ENCODE data around the gene NDRG4. TPM values are rescaled to one million over a fixed set of nuclear protein-coding genes. Genes with fewer than 3 reads are reported as not detected.

Gene NDRG4
- total RNA-seq, 1 experiment from 2014 or later: 4.8 TPM

DNA sequence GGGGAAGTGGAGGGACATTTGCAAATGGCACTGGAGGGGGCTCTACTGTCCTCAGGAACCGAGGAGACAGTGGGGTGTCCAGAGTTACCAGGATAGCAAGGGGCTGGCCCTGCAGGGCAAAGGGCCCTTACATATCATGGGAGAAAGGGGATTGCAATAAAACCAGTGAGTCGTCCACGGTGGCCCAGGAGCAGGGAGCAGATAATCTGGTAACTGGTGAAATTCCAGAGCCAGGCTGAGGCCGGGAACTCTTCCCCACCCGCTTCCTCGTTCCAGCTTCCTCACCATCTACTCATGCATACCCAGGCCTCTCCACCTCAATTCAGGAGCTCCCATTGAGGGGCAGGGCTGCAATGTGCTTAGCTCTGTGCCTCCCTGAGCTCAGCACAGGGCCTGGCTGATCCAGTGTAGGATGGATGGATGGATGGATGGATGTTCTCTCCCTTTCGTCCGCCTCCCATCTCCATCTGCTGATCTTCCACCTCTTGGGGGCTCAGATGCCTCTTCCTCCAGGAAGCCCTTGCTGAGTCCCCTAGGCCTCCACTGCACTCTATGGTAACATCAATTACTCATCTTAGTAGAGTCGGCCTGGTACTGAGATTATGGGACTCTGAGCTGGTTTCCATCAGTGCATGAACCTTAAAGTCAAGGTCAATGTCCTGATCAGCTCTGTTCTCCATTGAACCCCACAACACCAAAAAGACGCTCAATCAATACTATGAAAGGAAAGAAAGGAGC lies 41.2 kb upstream of the NDRG4 start:
- Histone ChIP-seq H3K9me3 (ENCODE audit: insufficient read depth, low read depth) (no peaks in the 10 kb centered on the region), H3K36me3 (ENCODE audit: low read depth) (no peaks in the 10 kb centered on the region), H3K9me2 (ENCODE audit: insufficient read depth) (no peaks in the 10 kb centered on the region), H3K4me1 (replicated peaks; ENCODE audit: insufficient read depth) (peaks cover 53% of the 10 kb centered on the region), H2AFZ (no peak overlapping the region), H3F3A (ENCODE audit: insufficient read depth, low read depth) (peaks cover 32% of the 10 kb centered on the region), H4K20me1 (ENCODE audit: insufficient read depth) (no peaks in the 10 kb centered on the region), H3K79me2 (ENCODE audit: low read depth) (no peaks in the 10 kb centered on the region), H3K4me3 (no peak overlapping the region), H3K4me2 (peak overlapping the region; percentile 38), H3K27me3 (ENCODE audit: insufficient read depth, low read depth) (no peaks in the 10 kb centered on the region), H3K27ac (peak overlapping the region; percentile 51)
- POLR2A ChIA-PET (ENCODE audit: unreplicated experiment): no interaction called here
- no peak for DNase-seq
- intact Hi-C loops (cut with micrococcal nuclease; ENCODE audit: unreplicated experiment): loop anchor here (5.0 kb wide), 1 partner anchor 36 kb away; no protein-coding TSS in a partner anchor
- CTCF ChIA-PET: interaction anchor here (0.7 kb wide), 1 partner anchor 437 kb away, joined by 3 read pairs; no protein-coding TSS in a partner anchor
- TF ChIP-seq, protein P1, sequence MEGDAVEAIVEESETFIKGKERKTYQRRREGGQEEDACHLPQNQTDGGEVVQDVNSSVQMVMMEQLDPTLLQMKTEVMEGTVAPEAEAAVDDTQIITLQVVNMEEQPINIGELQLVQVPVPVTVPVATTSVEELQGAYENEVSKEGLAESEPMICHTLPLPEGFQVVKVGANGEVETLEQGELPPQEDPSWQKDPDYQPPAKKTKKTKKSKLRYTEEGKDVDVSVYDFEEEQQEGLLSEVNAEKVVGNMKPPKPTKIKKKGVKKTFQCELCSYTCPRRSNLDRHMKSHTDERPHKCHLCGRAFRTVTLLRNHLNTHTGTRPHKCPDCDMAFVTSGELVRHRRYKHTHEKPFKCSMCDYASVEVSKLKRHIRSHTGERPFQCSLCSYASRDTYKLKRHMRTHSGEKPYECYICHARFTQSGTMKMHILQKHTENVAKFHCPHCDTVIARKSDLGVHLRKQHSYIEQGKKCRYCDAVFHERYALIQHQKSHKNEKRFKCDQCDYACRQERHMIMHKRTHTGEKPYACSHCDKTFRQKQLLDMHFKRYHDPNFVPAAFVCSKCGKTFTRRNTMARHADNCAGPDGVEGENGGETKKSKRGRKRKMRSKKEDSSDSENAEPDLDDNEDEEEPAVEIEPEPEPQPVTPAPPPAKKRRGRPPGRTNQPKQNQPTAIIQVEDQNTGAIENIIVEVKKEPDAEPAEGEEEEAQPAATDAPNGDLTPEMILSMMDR (conservative IDR thresholded peaks at IDR 0.05): no peak
- no peak for TF ChIP-seq EZH2 (IDR thresholded peaks at IDR 0.05; ENCODE audit: low read depth)
- no TSS peak for BruUV-seq (replicated peaks)

DNA sequence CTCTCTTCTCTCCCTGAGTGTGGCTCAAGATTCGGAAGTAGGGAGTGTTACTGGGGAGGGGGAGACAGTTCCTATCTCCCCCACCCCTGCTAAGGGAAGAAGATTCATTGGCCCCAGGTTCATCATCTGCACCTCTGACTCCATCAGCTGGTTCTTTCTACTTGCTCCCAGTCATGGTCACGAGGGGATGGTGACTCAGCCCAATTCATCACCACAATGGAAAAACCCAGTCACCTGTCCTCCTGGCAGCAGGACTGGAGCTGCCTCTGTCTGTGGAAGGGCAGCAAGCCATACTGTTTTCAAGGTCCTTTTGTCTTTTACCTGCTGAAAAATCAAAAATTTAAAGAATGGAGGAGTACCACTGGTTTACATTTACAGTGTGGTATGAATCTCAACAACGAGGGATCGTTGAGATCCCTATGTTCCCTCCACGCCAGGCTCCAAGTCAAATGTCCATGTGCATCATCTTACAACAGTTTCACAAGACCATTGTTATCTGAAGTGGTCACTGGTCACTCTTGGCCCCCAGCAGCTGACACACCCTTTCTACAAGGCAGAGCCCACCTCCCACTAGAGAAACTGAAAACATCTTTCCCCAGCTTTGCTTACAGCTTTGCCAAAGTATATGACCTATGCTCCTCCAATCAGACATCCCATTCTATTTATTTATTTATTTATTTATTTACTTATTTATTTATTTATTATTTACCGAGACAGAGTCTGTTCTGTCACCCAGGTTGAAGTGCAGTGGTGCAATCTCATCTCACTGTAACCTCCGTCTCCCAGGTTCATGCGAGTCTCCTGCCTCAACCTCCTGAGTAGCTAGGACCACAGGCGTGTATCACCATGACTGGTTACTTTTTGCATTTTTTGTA lies 40.4 kb upstream of the NDRG4 start:
- DNase-seq: peak; percentile 46 to 71
- CTCF ChIA-PET: no interaction called here
- no peaks in the 10 kb centered on the region for H3K79me2 ChIP-seq (ENCODE audit: low read depth)

DNA sequence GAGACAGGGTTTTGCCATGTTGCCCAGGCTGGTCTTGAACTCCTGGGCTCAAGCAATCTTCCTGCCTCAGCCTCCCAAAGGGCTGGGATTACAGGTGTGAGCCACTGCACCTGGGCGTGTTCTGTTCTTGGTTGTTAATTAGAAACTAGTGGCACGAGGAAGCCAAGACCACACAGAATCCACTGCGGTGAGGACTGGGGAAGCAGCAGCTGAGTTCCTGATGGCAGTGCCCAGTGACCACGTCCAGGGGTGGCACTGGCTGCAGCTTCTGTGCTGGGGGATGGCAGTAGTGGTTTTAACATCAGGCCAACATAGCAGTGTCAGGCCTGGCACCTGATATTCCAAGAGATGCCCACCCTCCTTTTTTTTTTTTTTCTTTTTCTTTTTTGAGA lies 39.7 kb upstream of the NDRG4 start:
- BruUV-seq (replicated peaks): no TSS peak
- Histone ChIP-seq H3K79me2 (ENCODE audit: low read depth) (no peaks in the 10 kb centered on the region), H3K4me2 (no peak overlapping the region), H3K36me3 (ENCODE audit: low read depth) (no peaks in the 10 kb centered on the region), H3F3A (ENCODE audit: insufficient read depth, low read depth) (peaks cover 32% of the 10 kb centered on the region), H3K9me3 (ENCODE audit: insufficient read depth, low read depth) (no peaks in the 10 kb centered on the region), H3K9me2 (ENCODE audit: insufficient read depth) (no peaks in the 10 kb centered on the region), H4K20me1 (ENCODE audit: insufficient read depth) (no peaks in the 10 kb centered on the region), H3K4me3 (no peak overlapping the region), H3K27ac (peak overlapping the region; percentile 51; the same call in 1 of the 2 replicates), H2AFZ (no peak overlapping the region), H3K27me3 (ENCODE audit: insufficient read depth, low read depth) (peaks cover 9% of the 10 kb centered on the region; the same call in 1 of the 2 replicates), H3K4me1 (replicated peaks; ENCODE audit: insufficient read depth) (peaks cover 53% of the 10 kb centered on the region)
- intact Hi-C loops (cut with micrococcal nuclease; ENCODE audit: unreplicated experiment): no loop called here
- TF ChIP-seq, protein P1 (conservative IDR thresholded peaks at IDR 0.05): no peak
- TF ChIP-seq EZH2 (IDR thresholded peaks at IDR 0.05; ENCODE audit: low read depth): no peak
- no peak for DNase-seq
- CTCF ChIA-PET: no interaction called here
- POLR2A ChIA-PET (ENCODE audit: unreplicated experiment): no interaction called here

More for the DNA sequence above, 40.4 kb upstream of the NDRG4 start:
- Histone ChIP-seq H4K20me1 (ENCODE audit: insufficient read depth) (no peaks in the 10 kb centered on the region), H3K4me1 (replicated peaks; ENCODE audit: insufficient read depth) (peaks cover 53% of the 10 kb centered on the region), H3F3A (ENCODE audit: insufficient read depth, low read depth) (peaks cover 32% of the 10 kb centered on the region), H2AFZ (no peak overlapping the region), H3K27me3 (ENCODE audit: insufficient read depth, low read depth) (peaks cover 3% of the 10 kb centered on the region; the same call in 1 of the 2 replicates), H3K9me3 (ENCODE audit: insufficient read depth, low read depth) (no peaks in the 10 kb centered on the region), H3K4me3 (no peak overlapping the region), H3K4me2 (peak overlapping the region; percentile 38), H3K27ac (peak overlapping the region; percentile 51), H3K9me2 (ENCODE audit: insufficient read depth) (no peaks in the 10 kb centered on the region), H3K36me3 (ENCODE audit: low read depth) (no peaks in the 10 kb centered on the region)
- no TSS peak for BruUV-seq (replicated peaks)
- intact Hi-C loops (cut with micrococcal nuclease; ENCODE audit: unreplicated experiment): loop anchor here (5.0 kb wide), 1 partner anchor 37 kb away; no protein-coding TSS in a partner anchor
- POLR2A ChIA-PET (ENCODE audit: unreplicated experiment): no interaction called here
- no peak for TF ChIP-seq EZH2 (IDR thresholded peaks at IDR 0.05; ENCODE audit: low read depth)
- TF ChIP-seq, protein P1 (conservative IDR thresholded peaks at IDR 0.05): no peak
